Endothelial cell of umbilical vein (primary cell): ENCODE data around the gene NLE1. TPM values are rescaled to one million over a fixed set of nuclear protein-coding genes. Genes with fewer than 3 reads are reported as not detected.

Experiments
- BruUV-seq: library from RNA; stranded (reverse); fragments of 400-500 nt; replicated peaks from 2 replicates; lab custom pipeline; 2021; lab: Mats Ljungman, UMichigan
- CTCF ChIA-PET: fragments of 300-600, 350-600 bp; sonication (Branson Sonifier 250); formaldehyde crosslinking; loops from one replicate; lab custom pipeline; 2021; ENCODE audit warnings: antibody characterized with exemption, inconsistent platforms; lab: Charles Lee
- POLR2A ChIA-PET: fragments of 300-600, 350-600 bp; sonication (Branson Sonifier 250); formaldehyde crosslinking; loops from one replicate; lab custom pipeline; 2021; ENCODE audit warnings: antibody characterized with exemption, inconsistent platforms; lab: Charles Lee
- DNase-seq: peaks from one replicate; pipeline ENCODE4 v3.0.0-alpha.2; 2011; ENCODE audit warnings: low read depth, low spot score
- FAIRE-seq: peaks from 2 replicates; lab custom pipeline; 2011; peaks lifted over from hg19 to GRCh38; lab: Jason Lieb, UNC
- H2AFZ ChIP-seq: 2 replicates; pipeline ENCODE4 v1.6.0; 2012; ENCODE audit warnings: low read depth, low read length, control low read depth, inconsistent platforms
- H3K27ac ChIP-seq: 2 replicates; pipeline ENCODE4 v1.5.1; 2011; ENCODE audit warnings: low read depth, mild to moderate bottlenecking, control low read depth, low read length, moderate library complexity; ENCODE audit not compliant: insufficient read depth
- H3K27me3 ChIP-seq, 2 experiments: 2 replicates each; pipeline versions ENCODE4 v1.6.0 to v1.6.1; 2011; ENCODE audit warnings: low read length in 2 of 2, mixed read lengths in 1 of 2; ENCODE audit not compliant: control insufficient read depth in 2 of 2, insufficient read depth in 2 of 2
- H3K36me3 ChIP-seq, 2 experiments: 2 replicates in 1 of 2; 3 replicates in 1 of 2; pipeline ENCODE4 v1.5.1; 2011; ENCODE audit warnings: low read length in 2 of 2, mild to moderate bottlenecking in 1 of 2, moderate library complexity in 1 of 2; ENCODE audit not compliant: control insufficient read depth in 2 of 2, insufficient read depth in 2 of 2; ENCODE audit errors: extremely low read depth in 1 of 2
- H3K4me1 ChIP-seq: 3 replicates; pipeline ENCODE4 v1.5.1; 2011; ENCODE audit warnings: mild to moderate bottlenecking, low read length; ENCODE audit not compliant: control insufficient read depth, insufficient read depth; ENCODE audit errors: extremely low read depth
- H3K4me2 ChIP-seq: 2 replicates; pipeline ENCODE4 v1.6.1; 2011; ENCODE audit warnings: low read length, control low read depth, mixed read lengths; ENCODE audit not compliant: insufficient read depth
- H3K4me3 ChIP-seq, 3 experiments: fragments of 200-600 bp in 1 of 3; sonication (generic), shearing (Covaris generic) in 1 of 3; replicated peaks in 1 of 3; 2 replicates each; pipeline ENCODE4 v1.5.1; 2011 to 2016; ENCODE audit warnings: control low read depth in 3 of 3, low read length in 3 of 3, mild to moderate bottlenecking in 2 of 3, inconsistent platforms in 1 of 3, low read depth in 1 of 3, moderate library complexity in 1 of 3; ENCODE audit not compliant: insufficient read depth in 1 of 3
- H3K79me2 ChIP-seq: 2 replicates; pipeline ENCODE4 v1.6.0; 2012; ENCODE audit warnings: low read length, inconsistent platforms; ENCODE audit not compliant: control insufficient read depth, insufficient read depth
- H3K9ac ChIP-seq: replicated peaks from 2 replicates; pipeline ENCODE3; 2011; ENCODE audit warnings: low read length, control low read depth; ENCODE audit not compliant: insufficient read depth; ENCODE audit errors: extremely low read depth
- H3K9me1 ChIP-seq: replicated peaks from 3 replicates; pipeline ENCODE4 v1.6.0; 2011; ENCODE audit warnings: mild to moderate bottlenecking, low read length; ENCODE audit not compliant: control insufficient read depth, insufficient read depth; ENCODE audit errors: extremely low read depth
- H3K9me3 ChIP-seq: replicated peaks from 2 replicates; pipeline ENCODE4 v1.5.1; 2012; ENCODE audit warnings: low read length, inconsistent platforms; ENCODE audit not compliant: control insufficient read depth, insufficient read depth
- H4K20me1 ChIP-seq: replicated peaks from 2 replicates; pipeline ENCODE3; 2011; ENCODE audit warnings: mild to moderate bottlenecking, low read length; ENCODE audit not compliant: control insufficient read depth, insufficient read depth; ENCODE audit errors: extremely low read depth
- CTCF ChIP-seq, 2 donors: IDR thresholded peaks; 1 replicate in 1 of 2; 2 replicates in 1 of 2; pipeline ENCODE4 v1.5.1; 2011; ENCODE audit warnings: low read length in 2 of 2, mild to moderate bottlenecking in 2 of 2, moderate library complexity in 2 of 2, control low read depth in 1 of 2, inconsistent platforms in 1 of 2, low read depth in 1 of 2; ENCODE audit not compliant: insufficient read depth in 1 of 2; ENCODE audit errors: extremely low read depth in 1 of 2
- EZH2 ChIP-seq: IDR thresholded peaks from 2 replicates; pipeline ENCODE4 v1.6.1; 2012; ENCODE audit warnings: borderline replicate concordance, low read depth, mild to moderate bottlenecking, moderate library complexity, low read length, inconsistent platforms; ENCODE audit not compliant: severe bottlenecking
- FOS ChIP-seq: IDR thresholded peaks from 2 replicates; pipeline ENCODE4 v1.6.1; 2011; ENCODE audit warnings: mild to moderate bottlenecking, low read length, moderate library complexity, borderline replicate concordance; ENCODE audit not compliant: insufficient read depth
- GATA2 ChIP-seq: IDR thresholded peaks from 2 replicates; pipeline ENCODE4 v1.7.0; 2011; ENCODE audit warnings: low read depth, mild to moderate bottlenecking, moderate library complexity, mixed read lengths, low read length; ENCODE audit not compliant: insufficient read length, insufficient read depth
- JUN ChIP-seq: IDR thresholded peaks from 2 replicates; pipeline ENCODE4 v1.6.1; 2011; ENCODE audit warnings: borderline replicate concordance, low read depth; ENCODE audit not compliant: insufficient read length, insufficient read depth
- MAX ChIP-seq: IDR thresholded peaks from 2 replicates; pipeline ENCODE4 v1.6.1; 2011; ENCODE audit not compliant: insufficient read depth, insufficient read length
- MYC ChIP-seq: IDR thresholded peaks from one replicate; pipeline ENCODE4 v1.6.1; 2011; ENCODE audit warnings: mild to moderate bottlenecking, low read depth, low read length
- POLR2A ChIP-seq: IDR thresholded peaks from 2 replicates; pipeline ENCODE4 v1.6.1; 2012; ENCODE audit warnings: low read depth, mild to moderate bottlenecking, control low read depth, low read length
- POLR2AphosphoS5 ChIP-seq: IDR thresholded peaks from 2 replicates; pipeline ENCODE4 v1.6.1; 2012; ENCODE audit warnings: low read depth, mild to moderate bottlenecking, control low read depth, low read length, moderate library complexity; ENCODE audit not compliant: insufficient read depth
- dilution Hi-C: fragments of 300-500 bp; cut with MboI; formaldehyde crosslinking; loops from one replicate; pipeline ENCODE4 v1.15.0; 2019; ENCODE audit warnings: low sequenced_read_pairs; ENCODE audit not compliant: extremely low pct_ligation_motif_present
- intact Hi-C: fragments of 100-400 bp; cut with micrococcal nuclease; formaldehyde crosslinking; loops from one replicate; pipeline ENCODE4 v1.10.0; 2022
- polyA plus RNA-seq, 4 experiments: library from polyadenylated mRNA; depleted of rRNA in 3 of 4; stranded (reverse) in 3 of 4; unstranded in 1 of 4; fragments of >200 nt; gene quantifications; 2 replicates each; pipeline versions ENCODE4 v1.2.1 to v1.2.3, GENCODE V29; 2011 to 2012; ENCODE audit warnings: missing spikeins in 1 of 4
- total RNA-seq: library from RNA; stranded (reverse); gene quantifications from 2 replicates; pipeline ENCODE4 v1.2.3, GENCODE V29; 2021

NLE1 gene
- total and polyA plus RNA-seq, 2 donors (not counting 3 experiments of a cell fraction or from before 2014, with no cell fraction given) = 19.1 to 22.8 TPM

- H3K27ac ChIP-seq = no peak overlapping the region
- peaks cover 0 to under 1% of the 10 kb centered on the region in 2 experiments for H3K36me3 ChIP-seq
- no peaks in the 10 kb centered on the region for H3K9me1 ChIP-seq
- no peaks in the 10 kb centered on the region for H3K9me3 ChIP-seq
- dilution Hi-C loops (no loop called here), intact Hi-C loops (no loop called here)
- POLR2A ChIA-PET = no interaction called here
- no peaks in the 10 kb centered on the region for H3K79me2 ChIP-seq
- DNase-seq = no peak
- H3K9ac ChIP-seq = no peak overlapping the region
- CTCF ChIA-PET = no interaction called here
- BruUV-seq = no TSS peak
- no peaks in the 10 kb centered on the region for H3K27me3 ChIP-seq
- FAIRE-seq = no peak
- H3K4me2 ChIP-seq = no peak overlapping the region
- H3K4me1 ChIP-seq = no peaks in the 10 kb centered on the region
- no peak overlapping the region for H3K4me3 ChIP-seq
- no peaks in the 10 kb centered on the region for H4K20me1 ChIP-seq
- H2AFZ ChIP-seq = no peak overlapping the region
- TF ChIP-seq GATA2 (no peak), EZH2 (no peak), MAX (no peak), POLR2AphosphoS5 (no peak), MYC (no peak), JUN (no peak), FOS (no peak), CTCF (IDR thresholded peaks at IDR 0.05; ENCODE audit: extremely low read depth in 1 of 2, insufficient read depth in 1 of 2, low read depth in 1 of 2, low read length in 2 of 2) (no peak), POLR2A (no peak)
Measured at GRCh38 chr17:35095741-35096140, 46.4 kb downstream of the NLE1 start.
